Superior temporal gyrus (tissue), 1 donor: Measurements from ENCODE around the gene SELENOP.
"Not testable (repeated sequence)": the region's sequence is repeated elsewhere in the genome, so short reads cannot be mapped to it uniquely, and the experiment has no call there.

Source experiments
- DNase-seq: peaks from one replicate; pipeline ENCODE4 v3.0.0-alpha.2; 2016; ENCODE audit errors: extremely low spot score

Gene SELENOP

DNA sequence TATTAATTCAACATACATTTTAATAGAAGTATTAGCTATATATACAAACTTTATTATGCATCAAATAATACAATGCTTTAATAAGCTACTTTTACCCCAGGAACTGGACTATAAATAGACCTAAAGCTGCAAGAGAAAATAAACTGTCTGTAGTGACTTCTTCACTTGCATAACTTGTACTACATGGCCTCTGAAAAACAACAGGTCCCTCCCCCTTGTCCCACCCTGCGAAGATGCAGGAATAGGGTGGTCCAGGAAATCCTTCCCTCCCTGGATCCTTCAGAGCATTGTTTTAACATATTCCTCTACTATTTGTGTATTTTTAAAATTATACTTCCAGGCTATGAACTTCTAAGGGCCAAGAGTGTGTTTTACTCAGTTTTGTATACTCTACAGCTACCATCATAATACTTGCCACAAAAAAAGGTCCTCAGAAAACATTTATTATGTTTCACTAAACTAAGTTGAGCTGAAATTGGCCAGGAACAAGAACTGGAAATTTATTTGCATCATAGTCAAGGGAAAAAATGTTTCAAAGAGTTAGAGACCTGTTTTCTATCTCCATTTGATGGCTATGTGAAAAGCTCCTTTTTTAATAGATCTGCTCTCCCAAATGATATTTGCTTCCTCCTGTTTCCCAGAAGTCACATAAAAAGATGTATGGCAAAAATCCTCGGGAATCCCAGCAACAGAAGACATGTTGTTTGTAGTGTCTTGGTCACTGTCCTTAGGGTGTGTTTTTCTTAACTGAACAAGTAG is 15.2 kb upstream of the SELENOP start:
- no peak for DNase-seq

DNA sequence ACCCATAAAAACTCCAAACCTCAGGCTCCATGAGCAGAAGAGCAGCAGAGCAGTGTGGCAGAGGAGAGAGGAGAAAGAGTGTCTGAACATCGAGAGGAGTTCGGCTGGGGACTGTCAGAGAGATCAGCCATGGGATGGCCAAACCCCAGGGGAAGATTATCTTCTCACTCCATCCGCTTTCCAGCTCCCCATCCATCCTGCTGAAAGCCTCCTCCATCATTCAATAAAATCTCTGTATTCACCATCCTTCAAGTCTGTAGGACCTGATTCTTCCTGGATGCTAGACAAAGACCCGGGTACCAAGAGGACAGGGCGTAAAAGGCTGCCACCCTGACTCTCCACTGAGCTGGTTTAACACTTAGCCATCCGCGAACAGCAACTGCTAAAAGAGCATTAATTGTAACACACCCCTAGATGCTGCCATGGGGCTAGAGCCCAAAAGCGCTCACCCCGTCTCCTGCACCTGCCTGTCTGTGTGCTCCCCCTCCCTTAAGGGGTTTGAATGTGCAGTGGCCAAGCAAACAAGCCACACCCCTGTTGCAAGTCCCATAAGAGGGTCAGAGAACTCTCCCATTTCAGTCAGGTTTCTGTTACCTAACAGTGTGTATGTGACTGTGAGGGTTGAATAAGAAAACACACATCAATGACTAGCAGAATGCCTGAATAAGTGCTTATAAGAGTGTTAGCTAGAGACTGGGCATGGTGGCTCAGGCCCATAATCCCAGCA is 13.9 kb upstream of the SELENOP start:
- DNase-seq = no peak

DNA sequence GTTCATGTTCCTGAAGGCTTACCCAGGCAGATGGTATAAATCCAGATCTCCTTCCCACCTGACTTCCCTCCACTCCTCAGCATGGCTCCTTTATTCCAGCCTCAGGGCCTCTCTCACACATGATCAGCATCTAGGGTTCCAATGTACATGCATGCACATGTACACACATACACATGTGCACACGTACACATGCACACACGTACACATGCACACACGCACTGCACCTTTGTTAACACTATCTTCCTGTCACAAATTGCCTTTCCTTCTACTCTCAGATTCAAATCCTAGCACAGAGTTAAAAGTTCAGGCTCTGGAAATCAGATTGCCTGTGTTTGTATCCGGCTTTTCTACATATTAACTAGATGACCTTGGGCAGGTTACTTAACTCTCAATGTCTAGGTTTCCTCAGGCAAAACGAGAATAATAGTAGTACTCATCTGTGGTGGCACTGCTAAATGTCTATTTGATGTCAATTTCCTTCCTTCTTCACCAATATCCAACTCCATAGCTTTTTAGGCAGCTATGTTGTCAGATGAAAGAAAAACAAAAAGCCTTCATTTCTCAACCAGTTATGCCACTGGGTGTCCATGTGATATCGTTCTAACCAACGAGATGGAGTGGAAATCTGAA is 12.8 kb upstream of the SELENOP start:
- DNase-seq = no peak

DNA sequence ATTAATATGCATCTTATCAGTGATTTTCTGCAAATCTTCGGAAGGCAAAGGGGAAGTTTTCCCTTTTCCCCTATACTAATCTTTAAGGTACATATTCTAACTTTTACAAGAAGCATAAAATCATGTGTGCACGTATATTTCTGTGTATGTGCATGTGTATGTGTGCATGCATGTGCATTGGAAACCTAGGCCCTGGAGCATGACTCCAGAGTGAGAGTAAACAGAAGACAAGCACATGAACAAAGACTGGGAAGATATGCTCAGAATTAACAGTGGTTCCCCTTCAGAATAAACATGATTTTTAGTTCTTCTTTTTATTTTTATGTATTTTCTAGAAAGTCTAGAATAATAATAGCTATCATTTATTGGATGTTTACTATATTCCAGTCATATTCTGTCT is 10.9 kb upstream of the SELENOP start:
- DNase-seq = no peak

DNA sequence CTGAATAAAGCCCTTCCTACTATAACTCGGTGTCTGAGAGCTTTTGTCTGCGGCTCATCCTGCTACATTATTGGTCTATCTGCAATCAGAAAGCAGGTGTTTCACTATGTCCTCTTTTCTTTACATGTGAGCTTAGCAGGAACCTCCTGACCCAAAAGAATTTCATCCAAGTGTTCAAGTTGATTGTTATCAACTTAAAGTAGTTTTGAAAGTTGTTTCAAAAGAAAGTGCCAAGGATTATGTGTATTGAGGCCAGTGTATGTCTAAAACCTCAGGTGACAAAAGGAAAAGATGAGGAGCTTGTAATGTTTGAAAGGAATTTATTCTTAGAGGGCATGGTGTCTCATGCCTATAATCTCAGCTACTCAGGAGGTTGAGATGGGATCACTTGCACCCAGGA is 8.1 kb upstream of the SELENOP start:
- DNase-seq = no peak

DNA sequence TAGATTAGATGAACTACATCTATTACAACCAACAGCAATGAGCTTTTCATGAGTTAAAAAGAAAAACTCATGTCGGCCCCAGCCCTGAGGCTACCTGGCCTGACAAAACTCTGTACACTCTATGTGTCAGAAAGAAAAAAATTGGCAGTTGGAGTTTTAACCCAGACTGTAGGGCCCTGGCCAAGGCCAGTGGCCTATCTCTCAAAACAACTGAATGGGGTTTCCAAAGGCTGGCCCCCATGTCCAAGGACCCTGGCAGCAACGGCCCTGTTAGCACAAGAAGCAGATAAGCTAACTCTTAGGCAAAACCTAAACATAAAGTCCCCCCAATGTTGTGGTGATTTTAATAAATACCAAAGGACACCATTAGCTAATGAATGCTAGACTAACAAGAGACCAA is 4.9 kb upstream of the SELENOP start:
- not testable (repeated sequence) for DNase-seq

DNA sequence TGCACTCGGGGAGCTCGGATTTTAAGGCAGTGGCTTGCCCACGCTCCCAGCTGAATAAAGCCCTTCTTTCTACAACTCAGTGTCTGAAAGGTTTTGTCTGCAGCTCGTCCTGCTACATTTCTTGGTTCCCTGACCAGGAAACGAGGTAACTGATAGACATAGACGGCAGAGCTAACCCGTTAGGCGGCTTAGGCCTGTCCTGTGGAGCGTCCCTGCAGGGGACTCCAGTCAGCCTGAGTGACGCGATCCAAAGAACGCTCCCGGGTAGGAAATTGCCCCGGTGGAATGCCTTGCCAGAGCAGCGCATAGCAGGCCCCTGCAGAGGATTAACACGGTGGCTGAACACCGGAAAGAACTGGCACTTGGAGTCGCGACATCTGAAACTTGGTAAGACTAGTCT is 1.8 kb upstream of the SELENOP start:
- peak; percentile 64 for DNase-seq

DNA sequence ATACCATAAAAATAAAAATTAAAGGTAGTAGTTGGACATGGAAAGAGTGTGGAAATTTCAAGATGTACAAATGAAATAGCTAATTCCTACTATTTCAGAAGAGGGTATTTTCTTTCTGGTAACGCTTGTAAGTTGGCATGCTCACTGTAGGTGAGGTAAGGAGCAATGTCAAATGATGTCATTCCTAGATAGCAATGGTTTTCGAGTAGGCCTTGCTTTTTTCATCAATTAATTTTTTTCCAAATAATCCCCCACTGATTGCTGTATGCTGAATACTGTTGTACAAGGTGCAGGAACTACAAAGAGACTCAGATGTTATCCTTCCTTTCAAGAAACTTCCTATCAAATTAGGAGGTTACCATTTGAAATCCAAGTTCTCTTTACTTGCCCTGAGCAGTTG is 928 bp upstream of the SELENOP start:
- DNase-seq = peak; percentile 62

DNA sequence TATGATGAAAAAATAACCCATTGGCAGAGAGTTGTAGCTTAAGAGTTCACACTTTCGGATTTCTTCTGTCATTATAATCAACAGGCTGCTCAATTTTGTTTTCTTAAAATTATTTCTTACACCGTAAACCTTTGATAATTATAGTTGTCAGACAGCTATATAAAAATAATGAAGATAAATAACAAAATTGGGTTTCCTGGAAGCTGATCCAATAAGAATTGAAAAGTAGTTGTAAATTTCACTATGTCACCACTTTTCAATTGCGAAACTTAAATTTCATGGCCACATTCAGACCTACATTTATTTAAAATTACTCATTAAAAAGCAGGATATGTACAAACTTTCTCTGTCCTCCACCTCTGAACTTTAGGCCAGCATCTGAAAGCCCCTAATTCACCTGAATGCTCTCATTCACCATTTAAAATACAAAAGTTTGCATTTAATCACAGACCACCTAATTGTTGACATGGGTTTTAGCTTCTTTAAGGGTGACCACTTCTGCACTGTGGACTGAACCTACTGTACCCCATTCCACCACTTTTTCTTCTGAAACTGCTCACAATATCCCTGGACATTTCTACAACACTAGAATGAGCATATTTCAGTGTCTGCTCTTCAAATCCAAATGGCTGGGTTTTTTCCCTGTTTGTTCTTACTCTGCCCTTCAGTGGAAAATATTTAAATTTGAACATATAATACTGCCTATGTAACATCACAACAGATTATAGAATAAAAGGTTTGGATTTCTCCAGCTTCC is 680 bp downstream of the SELENOP start:
- DNase-seq = peak; percentile 57

DNA sequence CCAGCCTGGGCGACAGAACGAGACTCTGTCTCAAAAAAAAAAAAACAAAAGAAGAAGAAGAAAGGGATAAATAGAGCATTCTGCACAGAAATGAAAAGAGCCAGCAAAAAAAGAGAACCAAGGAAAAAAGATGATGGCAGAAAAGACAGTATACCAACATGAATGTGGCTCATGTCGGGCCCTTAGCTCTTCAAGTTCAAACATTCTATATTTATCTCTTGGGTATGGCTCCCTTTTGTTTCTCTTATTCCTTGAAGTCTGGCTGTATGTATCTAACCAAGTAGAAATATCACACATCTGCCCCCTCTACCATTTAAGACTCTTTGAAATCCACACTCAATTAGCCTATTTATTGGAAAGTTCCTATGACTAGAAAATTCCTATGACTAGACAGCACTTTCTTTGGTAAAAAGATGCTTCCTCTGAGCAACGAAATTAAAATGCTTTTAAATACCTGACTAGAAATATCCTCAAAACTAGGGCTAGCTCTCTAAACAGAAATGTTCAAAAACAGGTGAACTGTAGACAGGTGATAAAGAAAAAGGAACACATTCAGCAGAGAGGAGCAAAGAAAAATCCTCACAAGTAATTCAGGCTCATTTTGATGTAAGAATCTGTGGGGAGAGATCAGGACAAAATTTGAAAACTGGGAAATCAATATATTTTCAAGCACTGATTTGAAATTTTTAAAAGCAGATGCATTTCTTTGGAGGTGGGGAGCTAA is 2.6 kb downstream of the SELENOP start:
- DNase-seq = no peak

DNA sequence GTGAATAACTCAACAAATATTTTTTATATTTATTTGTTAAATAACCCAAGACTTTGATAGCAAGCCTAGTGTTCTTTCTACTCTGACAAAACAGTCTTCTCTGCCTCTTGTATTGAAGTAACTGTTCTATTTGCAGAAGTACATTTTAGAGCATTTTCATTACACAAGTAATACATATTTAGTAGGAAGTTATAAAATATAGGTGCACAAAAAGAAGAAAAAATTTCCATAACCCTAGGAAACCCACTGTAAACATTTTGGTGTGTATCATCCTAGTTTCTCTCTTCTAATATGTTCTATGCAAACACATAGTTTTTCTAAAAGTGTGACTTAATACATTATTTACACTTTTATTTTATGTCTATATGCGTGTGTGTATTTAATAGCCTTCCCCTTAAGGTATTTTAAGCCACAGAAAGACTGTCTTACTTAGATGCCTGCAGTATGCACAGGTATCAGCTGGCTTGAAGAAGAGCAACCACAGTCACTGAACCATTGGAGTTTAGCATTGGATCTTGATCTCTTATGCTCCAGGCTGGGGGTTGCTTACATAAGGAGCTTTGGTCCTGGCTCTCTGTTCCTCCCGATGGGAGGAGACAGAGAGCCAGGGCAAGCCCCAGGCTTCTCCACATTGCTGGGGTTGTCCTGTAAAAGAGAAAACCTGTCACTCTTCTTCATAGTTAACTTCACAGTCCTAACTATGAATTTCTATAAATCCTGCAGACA is 3.8 kb downstream of the SELENOP start:
- peak; percentile 67 for DNase-seq

DNA sequence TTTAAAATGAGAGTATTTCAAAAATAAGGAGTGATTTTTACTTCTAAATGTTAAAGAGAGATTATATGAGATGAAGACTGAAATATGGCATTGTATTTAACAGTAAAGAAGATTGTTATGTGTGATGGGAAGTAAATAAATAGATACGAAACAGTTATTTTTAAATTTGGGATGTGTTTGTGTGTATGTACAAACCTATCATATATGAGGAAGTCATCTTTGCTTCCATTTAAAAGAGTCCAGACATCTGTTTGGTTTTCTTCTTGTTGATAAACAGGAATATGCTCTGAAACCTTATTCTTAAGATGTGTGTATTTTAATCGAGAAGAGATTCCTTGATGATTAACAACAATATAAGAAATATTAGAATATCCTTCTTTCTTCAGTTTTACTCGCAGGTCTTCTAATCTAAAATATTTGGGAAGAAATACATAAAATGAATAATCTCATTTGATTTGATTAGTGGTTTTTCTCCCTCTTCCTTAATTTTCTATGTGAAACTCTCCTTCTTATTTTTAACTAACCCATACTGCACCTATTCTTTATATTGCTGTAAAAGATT is 4.9 kb downstream of the SELENOP start:
- no peak for DNase-seq

DNA sequence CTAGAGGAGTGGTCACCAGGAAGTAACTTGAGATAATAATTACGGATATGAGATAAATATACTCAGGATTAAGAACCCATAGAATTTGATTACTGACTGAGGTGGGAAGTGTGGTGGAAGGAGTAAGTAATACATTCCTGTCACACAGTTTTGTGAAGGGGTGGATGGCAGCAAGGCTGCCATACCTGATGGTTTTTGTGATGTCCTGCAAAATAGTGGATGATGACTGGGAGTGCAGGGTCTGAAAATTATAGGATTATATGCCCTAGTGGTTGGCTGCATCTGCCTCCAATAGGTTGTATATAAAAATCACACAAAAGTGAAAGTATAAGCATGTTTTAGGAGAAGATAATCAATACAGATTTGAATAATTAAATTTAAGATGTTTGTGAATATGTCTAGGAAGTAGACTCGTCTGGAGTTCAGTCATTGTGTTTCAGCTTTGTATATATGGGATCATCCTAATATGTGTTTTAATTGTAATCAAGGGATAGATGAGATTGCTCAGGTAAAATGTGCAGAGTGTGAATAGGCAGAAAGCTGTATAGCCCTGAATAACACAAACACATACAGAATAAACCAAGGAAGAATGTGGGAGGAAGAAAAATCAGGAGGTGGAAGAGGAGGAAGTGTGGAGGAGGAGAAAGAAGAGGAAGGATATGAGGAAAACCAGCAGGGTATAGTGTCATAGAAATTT is 5.5 kb downstream of the SELENOP start:
- peak; percentile 6 for DNase-seq

DNA sequence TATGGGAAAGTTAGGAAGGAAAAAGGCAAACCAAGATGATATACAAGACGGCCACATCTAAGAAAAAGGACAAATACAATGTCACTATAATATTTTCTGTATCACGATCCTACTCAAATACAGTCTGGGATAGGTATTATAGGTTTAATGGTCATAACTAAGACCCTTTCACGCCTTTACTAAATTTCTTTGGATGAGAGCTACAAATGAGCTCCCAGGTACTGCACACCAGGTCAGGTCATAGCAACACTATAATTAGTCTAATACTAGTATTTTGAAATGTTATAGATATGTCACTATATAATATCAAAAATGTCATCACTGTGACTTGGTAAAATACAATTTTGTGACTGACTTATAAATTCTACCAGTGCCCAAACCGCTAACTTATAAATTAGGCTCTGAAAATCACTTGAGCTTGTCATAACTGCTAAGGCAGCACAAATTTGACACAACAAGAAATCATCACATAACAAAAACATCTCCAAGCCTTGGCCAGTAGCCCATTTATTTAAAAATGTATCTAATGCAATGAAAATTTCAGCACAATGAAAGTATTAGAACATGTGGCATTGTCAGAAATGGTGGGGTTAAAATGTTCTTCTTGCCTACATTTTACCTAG is 6.9 kb downstream of the SELENOP start:
- DNase-seq = peak; percentile 5

DNA sequence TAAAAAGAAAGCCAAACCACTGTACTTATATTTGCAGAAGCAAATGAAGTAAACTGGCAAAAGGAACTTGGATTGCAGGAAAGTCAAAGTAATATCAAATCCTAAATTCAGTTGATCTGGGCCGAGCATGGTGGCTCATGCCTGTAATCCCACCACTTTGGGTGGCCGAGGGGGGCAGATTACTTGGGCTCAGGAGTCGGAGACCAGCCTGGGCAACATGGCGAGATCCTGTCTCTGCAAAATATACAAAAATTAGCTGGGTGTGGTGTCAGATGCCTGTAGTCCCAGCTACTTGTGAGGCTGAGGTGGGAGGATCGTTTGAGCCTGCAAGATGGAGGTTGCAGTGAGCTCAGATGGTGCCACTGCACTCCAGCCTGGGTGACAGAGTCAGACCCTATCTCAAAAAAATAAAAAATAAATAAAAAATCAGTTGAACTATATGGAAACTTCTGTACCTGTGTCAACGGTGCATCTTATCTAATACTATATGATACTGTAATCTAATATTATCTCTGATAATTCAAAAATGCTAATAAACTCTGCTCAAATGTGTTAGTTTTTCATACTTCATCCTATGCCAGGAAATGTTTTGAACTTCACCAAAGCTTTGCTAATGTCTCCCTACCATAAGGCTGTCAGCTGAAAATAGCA is 10.1 kb downstream of the SELENOP start:
- no peak for DNase-seq

DNA sequence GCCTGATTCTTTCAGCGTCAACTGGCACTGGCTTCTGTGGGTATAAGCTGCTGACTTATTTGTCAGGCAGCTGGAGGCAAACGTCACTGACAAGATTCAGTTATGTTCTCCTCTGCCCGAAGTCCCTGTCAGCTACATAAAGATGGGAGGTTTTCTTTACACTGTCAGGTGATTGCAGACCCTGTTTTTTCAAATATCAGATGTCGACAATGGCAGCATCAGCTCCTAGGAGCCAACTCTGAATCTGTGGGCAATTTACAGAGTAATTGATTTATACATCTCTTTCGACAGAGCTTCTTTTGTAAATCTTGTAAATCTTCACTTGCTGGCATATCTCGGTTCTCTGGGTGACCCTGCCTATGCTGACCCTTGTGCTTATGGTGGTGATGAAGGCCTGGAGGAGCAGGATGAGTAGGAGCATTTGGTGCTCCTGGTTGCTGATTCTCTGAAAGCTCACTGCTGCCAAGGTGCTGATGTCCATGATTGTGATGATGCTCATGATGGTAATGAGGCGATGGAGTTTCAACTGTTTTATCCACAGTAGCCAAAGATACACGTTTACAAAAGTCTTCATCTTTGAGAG is 10.9 kb downstream of the SELENOP start:
- peak; percentile 6 for DNase-seq

DNA sequence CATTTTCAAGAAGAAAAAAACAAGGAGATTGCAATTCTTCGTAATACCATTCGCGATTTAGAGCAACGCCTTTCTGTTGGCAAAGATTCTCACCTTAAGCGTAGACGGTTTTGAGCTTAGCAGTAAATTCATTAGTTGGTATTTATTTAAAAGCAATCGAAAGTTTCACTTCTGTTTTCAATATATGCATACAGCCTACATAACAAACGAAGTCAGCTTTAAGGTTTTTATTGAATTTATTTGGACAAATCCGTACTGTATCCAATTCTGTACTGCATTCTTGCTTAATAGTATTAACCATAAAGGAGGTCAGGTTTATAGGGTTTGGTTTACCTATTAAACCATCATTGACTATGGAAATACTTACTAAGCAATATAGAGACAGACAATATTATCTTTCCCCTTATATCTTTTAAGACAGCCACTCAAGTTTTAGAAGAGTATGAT is 12.0 kb downstream of the SELENOP start:
- peak; percentile 5 for DNase-seq

DNA sequence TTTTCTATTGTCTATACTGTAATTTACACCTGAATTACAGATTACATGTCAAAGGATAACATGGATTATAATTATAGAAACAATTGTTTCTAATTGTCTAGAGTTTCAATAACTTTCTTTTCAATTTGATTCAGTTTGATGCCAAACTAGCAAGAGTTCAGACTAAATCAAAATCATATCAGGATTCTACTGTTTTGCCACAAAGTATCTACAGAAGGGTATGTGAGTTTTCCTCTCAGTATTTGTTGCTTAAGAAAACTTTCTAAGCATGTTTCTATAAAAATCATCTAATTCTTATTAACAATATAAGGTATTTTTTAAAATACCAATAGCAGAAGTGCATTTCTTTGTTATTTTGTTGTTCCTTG is 12.5 kb downstream of the SELENOP start:
- peak; percentile 6 for DNase-seq
